Retina (tissue), 1 donor: ENCODE data around the gene SMIM14.
"Not testable (repeated sequence)": the region's sequence is repeated elsewhere in the genome, so short reads cannot be mapped to it uniquely, and the experiment has no call there.

Experiments
- DNase-seq: peaks from one replicate; pipeline ENCODE4 v3.0.0-alpha.2; 2016

Gene SMIM14

GRCh38 chr4:39591290-39591689 is 47.4 kb downstream of the SMIM14 start:
- no peak for DNase-seq

- no peak for DNase-seq
Observed at GRCh38 chr4:39587881-39588280, 50.8 kb downstream of the SMIM14 start.

DNA sequence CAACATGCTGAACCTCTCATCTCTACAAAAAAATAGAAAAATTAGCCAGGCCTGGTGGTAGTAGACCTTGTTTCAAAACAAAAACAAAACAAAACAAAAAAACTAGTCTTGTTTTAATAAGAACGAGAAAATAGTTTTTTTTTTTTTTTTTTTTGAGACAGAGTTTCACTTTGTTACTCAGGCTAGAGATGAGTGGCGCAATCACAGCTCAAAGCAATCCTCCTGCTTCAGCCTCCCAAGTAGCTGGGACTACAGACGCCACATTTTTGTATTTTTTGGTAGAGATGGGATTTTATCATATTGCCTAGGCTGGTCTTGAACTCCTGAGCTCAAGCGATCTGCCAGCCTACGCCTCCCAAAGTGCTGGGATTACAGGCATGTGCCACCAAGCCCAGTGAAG is 63.7 kb downstream of the SMIM14 start:
- DNase-seq, result no peak

GRCh38 chr4:39571504-39571903 is 67.2 kb downstream of the SMIM14 start:
- DNase-seq, result no peak

- no peak for DNase-seq
Observed at GRCh38 chr4:39571054-39571453, 67.6 kb downstream of the SMIM14 start.

- no peak for DNase-seq
Observed at GRCh38 chr4:39569209-39569608, 69.5 kb downstream of the SMIM14 start.

- no peak for DNase-seq
Observed at GRCh38 chr4:39568805-39569204, 69.9 kb downstream of the SMIM14 start.

GRCh38 chr4:39565878-39566600 is 72.6 kb downstream of the SMIM14 start:
- DNase-seq, result no peak

GRCh38 chr4:39563346-39563847 is 75.3 kb downstream of the SMIM14 start:
- DNase-seq, result no peak

DNA sequence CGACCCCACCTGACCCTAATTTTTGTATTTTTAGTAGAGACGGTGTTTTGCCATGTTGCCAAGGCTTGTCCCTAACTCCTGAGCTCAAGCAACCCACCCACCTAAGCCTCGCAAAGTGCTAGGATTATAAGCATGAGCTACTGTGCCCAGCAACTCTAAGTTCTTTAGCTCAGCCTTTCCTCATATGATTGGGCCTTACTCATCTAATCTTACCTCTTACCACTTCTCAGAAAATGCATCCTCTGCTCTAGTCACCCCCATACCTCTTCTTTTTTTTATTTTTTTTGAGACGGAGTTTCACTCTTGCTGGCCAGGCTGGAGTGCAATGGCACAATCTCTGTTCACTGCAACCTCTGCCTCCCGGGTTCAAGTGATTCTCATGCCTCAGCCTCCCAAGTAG is 75.9 kb downstream of the SMIM14 start:
- DNase-seq, result no peak

DNA sequence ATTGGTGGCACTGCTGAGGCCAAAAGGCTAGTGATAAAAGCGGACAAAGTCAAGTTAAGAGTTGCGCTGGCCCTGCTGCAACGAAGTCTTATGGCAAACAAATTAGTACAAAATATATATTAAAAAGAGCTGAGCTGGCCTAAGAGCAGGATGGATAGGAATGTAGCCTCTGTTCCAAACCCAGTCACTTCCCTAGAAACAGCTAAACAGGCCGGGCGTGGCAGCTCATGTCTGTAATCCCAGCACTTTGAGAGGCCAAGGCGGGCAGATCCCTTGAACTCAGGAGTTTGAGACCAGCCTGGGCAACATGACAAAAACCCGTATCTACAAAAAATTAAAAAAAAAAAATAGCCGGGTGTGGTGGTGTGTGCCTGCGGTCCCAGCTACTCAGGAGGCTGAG is 79.0 kb downstream of the SMIM14 start:
- no peak for DNase-seq

DNA sequence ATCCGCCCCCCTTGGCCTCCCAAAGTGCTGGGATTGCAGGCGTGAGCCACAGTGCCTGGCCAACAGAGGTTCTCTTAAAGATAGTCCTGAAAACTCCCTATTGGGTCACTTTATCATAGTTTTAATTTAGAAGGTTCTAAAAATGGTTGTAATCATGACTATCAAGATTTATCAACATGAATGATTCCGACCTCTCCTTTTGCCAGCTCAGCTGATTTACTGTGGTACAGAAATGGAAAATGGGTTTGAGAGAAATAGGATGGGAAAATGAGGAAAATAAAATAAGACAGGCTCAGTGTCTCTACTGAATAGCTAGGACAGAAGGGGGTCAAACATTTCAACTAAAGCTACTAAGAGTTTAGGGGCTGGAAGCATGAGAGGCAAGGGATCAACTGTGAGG is 83.2 kb downstream of the SMIM14 start:
- DNase-seq, result no peak

GRCh38 chr4:39548425-39549067 is 90.1 kb downstream of the SMIM14 start:
- DNase-seq, result no peak

DNA sequence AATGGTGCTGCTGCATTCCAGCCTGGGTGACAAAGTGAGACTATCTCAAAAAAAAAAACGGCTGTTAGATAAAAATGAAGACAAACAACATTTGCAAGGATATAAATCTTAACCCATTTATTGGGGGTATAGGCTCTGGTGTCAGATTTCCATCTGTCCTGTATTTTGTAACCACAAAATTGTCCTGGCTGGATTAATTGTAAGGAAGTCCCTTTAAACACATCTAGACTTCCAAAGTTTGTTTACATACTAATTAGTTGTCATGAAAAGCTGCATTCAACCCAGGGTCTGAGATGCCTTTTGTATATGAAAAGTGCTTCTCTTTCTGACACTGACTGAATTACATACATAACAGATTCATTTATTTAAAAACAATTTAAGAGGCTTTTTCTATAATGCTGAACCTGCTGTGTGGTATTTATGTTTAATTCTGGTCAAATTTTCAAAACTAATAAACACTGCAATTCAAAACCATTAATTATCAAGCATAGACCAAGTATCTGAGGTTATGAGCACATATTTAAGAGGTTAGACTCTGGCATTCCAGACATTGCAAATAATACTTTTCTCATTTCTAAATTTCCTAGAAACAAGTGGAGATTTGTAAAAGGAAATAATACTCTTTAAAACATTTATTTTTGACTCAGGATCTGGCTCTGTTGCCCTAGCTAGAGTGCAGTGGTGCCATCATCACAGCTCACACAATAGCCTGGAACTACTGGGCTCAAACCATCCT is 93.9 kb downstream of the SMIM14 start:
- DNase-seq, result no peak

- DNase-seq, result not testable (repeated sequence)
Observed at GRCh38 chr4:39544080-39544479, 94.6 kb downstream of the SMIM14 start.

DNA sequence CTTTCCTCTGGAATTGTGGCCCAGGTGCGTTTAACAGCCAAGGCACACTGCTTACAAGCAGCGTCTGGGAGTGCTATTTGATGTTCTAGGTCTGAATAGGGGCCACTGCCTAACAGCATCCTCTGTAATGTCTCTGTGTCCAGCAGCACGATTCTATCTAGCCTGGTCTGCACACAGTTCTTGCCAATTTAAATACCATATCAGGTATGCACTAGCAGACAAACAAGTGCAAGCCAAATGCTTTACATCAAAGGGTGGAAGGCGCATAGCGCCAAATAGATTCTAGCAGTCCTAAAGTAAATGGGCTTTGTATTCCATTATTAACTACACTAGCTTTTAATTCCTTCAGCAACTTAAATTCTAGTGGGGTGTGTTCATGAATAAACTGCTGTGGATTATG is 95.6 kb downstream of the SMIM14 start:
- no peak for DNase-seq

- no peak for DNase-seq
Observed at GRCh38 chr4:39542611-39543012, 96.1 kb downstream of the SMIM14 start.

- DNase-seq, result no peak
Observed at GRCh38 chr4:39541987-39542610, 96.6 kb downstream of the SMIM14 start.

GRCh38 chr4:39539089-39539611 is 99.5 kb downstream of the SMIM14 start:
- DNase-seq, result no peak

GRCh38 chr4:39533541-39533940 is 105.1 kb downstream of the SMIM14 start:
- no peak for DNase-seq

GRCh38 chr4:39532237-39532636 is 106.4 kb downstream of the SMIM14 start:
- not testable (repeated sequence) for DNase-seq

- no peak for DNase-seq
Observed at GRCh38 chr4:39530682-39531081, 108.0 kb downstream of the SMIM14 start.

DNA sequence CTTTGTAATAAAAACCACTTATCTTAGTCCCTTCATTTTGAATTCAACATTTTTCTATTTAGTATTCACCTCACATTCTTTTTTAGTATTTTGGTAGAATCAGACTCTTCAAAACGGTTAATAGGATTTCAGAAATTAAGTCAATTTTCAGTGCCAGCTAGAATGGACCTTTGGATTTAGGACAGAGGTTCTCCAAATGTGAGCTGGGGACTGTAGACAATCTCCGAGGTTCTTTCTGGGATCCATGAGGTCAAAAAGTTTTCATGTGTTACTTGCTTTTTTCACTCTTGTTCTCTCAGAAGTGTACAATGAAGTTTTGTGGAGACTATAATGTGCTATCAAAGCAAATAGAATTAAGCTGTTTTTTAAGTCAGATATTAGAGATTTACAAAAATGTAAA is 109.1 kb downstream of the SMIM14 start:
- DNase-seq, result no peak
